ENCODE measurements around the gene ACBD6. TPM values are rescaled to one million over a fixed set of nuclear protein-coding genes. Genes with fewer than 3 reads are reported as not detected.

ACBD6 gene
- total and polyA plus RNA-seq, 2 of the 4 experiments (the other 2 are of a cell fraction) = 52.5 to 59.1 TPM

DNA sequence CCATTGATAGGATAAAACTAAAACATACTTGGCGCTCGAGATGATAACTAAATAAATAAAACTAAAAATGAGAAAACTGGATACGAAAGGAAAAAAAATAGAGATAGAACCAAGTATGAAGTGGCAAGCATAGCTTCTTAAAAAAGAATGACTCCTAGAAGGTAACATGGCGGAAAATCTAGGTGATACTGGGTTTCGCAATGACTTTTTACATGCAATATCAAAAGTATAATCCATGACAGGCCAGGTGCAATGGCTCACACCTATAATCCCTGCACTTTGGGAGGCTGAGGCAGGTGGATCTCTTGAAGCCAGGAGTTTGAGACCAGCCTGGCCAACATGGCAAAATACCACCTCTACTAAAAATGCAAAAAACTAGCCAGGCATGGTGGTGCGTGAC is 70.7 kb downstream of the ACBD6 start:
- H2BK15ac ChIP-seq (ENCODE audit: low read depth, low read length) = no peak overlapping the region
- peaks cover 7% of the 10 kb centered on the region for H3K4me1 ChIP-seq (ENCODE audit: control insufficient read depth, insufficient read depth, low read length)
- H3K56ac ChIP-seq (ENCODE audit: extremely low read depth, insufficient read depth, low read length) = no peak overlapping the region
- H4K8ac ChIP-seq (ENCODE audit: low read depth in 2 of 2, low read length in 2 of 2) = no peak overlapping the region
- no peak for DNase-seq
- no peak overlapping the region for H3K9ac ChIP-seq (ENCODE audit: low read depth, low read length)
- peak overlapping the region; percentile 38; the same call in 1 of the 2 replicates for H3K4me2 ChIP-seq (ENCODE audit: low read depth, low read length)
- H2AK5ac ChIP-seq (ENCODE audit: low read depth, low read length) = peak overlapping the region; percentile 9; the same call in 1 of the 2 replicates
- H4K91ac ChIP-seq (ENCODE audit: insufficient read depth, low read depth, low read length) = no peak overlapping the region
- H3K18ac ChIP-seq (ENCODE audit: low read depth, low read length) = no peak overlapping the region
- no peak overlapping the region for H3K23ac ChIP-seq (ENCODE audit: low read depth, low read length)
- H4K20me1 ChIP-seq (ENCODE audit: insufficient read depth, low read length) = peaks cover 19% of the 10 kb centered on the region; the same call in 1 of the 2 replicates
- H3K9me3 ChIP-seq (ENCODE audit: control insufficient read depth, insufficient read depth, low read length) = no peaks in the 10 kb centered on the region
- H2BK5ac ChIP-seq (ENCODE audit: low read depth, low read length, poor library complexity, severe bottlenecking) = no peak overlapping the region
- no peak overlapping the region for H3K4ac ChIP-seq (ENCODE audit: low read depth, low read length)
- no peak overlapping the region for H2AFZ ChIP-seq (replicated peaks; ENCODE audit: low read length, poor library complexity)
- peaks cover 2% of the 10 kb centered on the region; the same call in 1 of the 2 replicates for H3K36me3 ChIP-seq (ENCODE audit: control insufficient read depth, insufficient read depth, low read length)
- H2AK9ac ChIP-seq (replicated peaks; ENCODE audit: low read depth, low read length, poor library complexity) = no peak overlapping the region
- TF ChIP-seq, protein P1, sequence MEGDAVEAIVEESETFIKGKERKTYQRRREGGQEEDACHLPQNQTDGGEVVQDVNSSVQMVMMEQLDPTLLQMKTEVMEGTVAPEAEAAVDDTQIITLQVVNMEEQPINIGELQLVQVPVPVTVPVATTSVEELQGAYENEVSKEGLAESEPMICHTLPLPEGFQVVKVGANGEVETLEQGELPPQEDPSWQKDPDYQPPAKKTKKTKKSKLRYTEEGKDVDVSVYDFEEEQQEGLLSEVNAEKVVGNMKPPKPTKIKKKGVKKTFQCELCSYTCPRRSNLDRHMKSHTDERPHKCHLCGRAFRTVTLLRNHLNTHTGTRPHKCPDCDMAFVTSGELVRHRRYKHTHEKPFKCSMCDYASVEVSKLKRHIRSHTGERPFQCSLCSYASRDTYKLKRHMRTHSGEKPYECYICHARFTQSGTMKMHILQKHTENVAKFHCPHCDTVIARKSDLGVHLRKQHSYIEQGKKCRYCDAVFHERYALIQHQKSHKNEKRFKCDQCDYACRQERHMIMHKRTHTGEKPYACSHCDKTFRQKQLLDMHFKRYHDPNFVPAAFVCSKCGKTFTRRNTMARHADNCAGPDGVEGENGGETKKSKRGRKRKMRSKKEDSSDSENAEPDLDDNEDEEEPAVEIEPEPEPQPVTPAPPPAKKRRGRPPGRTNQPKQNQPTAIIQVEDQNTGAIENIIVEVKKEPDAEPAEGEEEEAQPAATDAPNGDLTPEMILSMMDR (conservative IDR thresholded peaks at IDR 0.05; ENCODE audit: low read depth, low read length) = no peak
- no peak for TF ChIP-seq MXI1 (IDR thresholded peaks at IDR 0.05; ENCODE audit: borderline replicate concordance, low read depth, low read length)
- TF ChIP-seq CEBPB (IDR thresholded peaks at IDR 0.05; ENCODE audit: low read depth, low read length) = peak; percentile 54
- no peak overlapping the region for H2BK120ac ChIP-seq (ENCODE audit: low read depth, low read length)
- peaks cover 25 to 39% of the 10 kb centered on the region in 2 experiments for H3K79me1 ChIP-seq (ENCODE audit: low read depth in 1 of 2, low read length in 2 of 2)
- CTCF ChIA-PET = no interaction called here
- dilution Hi-C loops (cut with HindIII; ENCODE audit: low sequenced_read_pairs, unreplicated experiment) (no loop called here), intact Hi-C loops (cut with micrococcal nuclease) (no loop called here), in situ Hi-C loops (cut with MboI; ENCODE audit: low sequenced_read_pairs) (no loop called here)
- H3K27ac ChIP-seq (ENCODE audit: insufficient read depth, low read length) = no peak overlapping the region
- POLR2A ChIA-PET (ENCODE audit: unreplicated experiment) = no interaction called here
- WGBS, 2 experiments (ENCODE audit: extremely low coverage in 2 of 2, insufficient read length in 1 of 2) = no CpG with 5 or more reads among the region's 6 CpGs
- no peaks in the 10 kb centered on the region for H3K27me3 ChIP-seq (ENCODE audit: control insufficient read depth, insufficient read depth, low read length)
- H2BK20ac ChIP-seq (ENCODE audit: low read depth, low read length) = no peak overlapping the region
- ATAC-seq (ENCODE audit: low read depth) = no peak
- H3K4me3 ChIP-seq (ENCODE audit: insufficient read depth, low read depth, low read length) = no peak overlapping the region
- no TSS peak for BruUV-seq (replicated peaks)
- 0 out of 2 replicates have a peak, but pooled peaks cover 3% of the 10 kb centered on the region for H3K9me1 ChIP-seq (ENCODE audit: insufficient read depth, low read length)
- H4K5ac ChIP-seq (ENCODE audit: low read depth, low read length) = no peak overlapping the region
- 0 out of 2 replicates have a peak overlapping the region, but pooled peaks have one; percentile 0 for H3K14ac ChIP-seq (replicated peaks; ENCODE audit: low read depth, low read length)
